Stimulated activated CD8-positive, alpha-beta memory T cell treated with anti-CD3 and anti-CD28 coated beads, Interleukin-12 subunit alpha, Interleukin-12 subunit beta, amount 100 ng/mL, for 1 hour (primary cell): ENCODE data around the gene ZNF729.
"Not testable (repeated sequence)": the region's sequence is repeated elsewhere in the genome, so short reads cannot be mapped to it uniquely, and the experiment has no call there.

Experiments used
- DNase-seq: peaks from one replicate; pipeline ENCODE4 v3.0.0-alpha.2; 2020; ENCODE audit warnings: low read depth

ZNF729 gene

GRCh38 chr19:22286151-22286810, at the start of gene ZNF729:
Gene ZNF729, plus strand, starts transcription at chr19:22286441. Its CDS starts 85 bp downstream, at chr19:22286526.
- DNase-seq = no peak

- DNase-seq = no peak
These were observed 29.4 kb upstream of the ZNF729 start for GRCh38 chr19:22256856-22257255.

DNA sequence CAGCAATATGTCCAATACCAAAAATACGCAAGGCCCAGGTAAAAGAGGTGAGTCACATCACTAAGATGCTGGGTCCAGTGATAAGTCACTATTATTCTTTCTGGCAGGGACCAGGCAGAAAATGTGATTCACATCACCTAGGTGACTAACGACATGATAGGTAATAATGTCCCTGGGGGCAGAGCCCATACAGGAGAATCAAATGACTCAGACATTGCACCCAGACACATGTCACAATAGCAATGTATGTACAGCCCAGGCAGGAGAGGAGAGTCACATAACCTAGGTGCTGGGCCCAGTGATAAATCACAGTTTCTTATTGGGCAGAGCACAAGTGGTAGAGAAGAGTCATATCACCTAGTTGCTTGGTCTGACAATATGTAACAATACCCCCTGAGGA, 28.9 kb upstream of the ZNF729 start:
- no peak for DNase-seq

DNA sequence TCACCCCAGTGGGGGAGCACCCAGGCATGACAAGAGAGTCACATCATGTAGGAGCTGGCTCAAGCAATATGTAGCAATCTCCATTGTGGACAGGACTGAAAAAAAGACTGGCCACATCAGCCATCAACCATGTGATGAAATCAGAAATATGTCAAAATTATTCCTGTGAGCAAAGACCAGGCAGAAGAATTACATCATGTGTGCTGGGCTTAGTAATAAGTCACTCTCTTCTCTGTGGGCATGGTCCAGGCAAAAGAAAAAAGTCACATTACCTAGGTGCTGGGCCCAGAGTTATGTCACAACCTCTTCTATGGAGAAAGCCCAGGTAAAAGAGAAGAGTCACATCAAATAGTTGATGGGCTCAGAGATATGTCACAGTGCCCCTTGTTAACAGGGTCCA, 28.3 kb upstream of the ZNF729 start:
- DNase-seq = no peak

DNA sequence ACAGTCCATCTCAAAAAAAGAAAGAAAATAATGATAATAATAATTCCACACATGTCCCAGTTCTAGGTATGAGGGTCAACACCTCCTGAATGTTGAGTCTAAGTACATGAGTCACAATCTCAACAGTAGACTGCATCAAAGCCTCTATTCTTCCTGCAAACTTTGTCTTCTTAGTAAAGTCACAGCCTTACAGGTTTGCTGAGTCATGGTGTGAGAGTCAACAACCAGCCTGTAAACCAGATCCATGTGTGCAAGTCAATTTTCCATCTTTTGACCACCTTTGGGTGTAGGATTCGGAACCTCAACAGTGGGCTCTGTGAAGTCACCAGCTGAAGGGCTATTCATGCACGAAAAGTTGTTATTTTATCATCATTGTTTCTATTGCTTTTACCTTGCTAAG, 25.7 kb upstream of the ZNF729 start:
- DNase-seq = no peak

- no peak for DNase-seq
These were observed 24.6 kb upstream of the ZNF729 start for GRCh38 chr19:22261596-22261995.

DNA sequence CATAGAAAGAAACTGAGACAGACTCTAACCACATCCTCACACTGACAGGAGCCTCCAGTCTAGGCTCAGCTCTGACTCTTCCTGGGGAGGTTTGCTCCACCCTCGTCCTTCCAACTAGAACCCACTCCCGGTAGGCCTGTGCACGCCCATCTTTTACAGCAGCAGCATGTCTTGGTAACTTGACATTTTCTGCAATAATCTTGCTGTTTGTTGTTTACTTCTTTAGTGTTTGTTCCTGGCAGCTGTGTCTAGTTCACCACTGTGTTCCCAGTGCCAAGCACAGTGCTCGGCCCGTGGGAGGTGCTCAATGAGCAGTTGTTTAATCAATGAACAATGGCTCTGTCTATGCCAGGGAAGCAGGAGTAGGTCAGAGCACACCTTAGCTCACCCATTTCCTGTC, 23.1 kb upstream of the ZNF729 start:
- DNase-seq = no peak

DNA sequence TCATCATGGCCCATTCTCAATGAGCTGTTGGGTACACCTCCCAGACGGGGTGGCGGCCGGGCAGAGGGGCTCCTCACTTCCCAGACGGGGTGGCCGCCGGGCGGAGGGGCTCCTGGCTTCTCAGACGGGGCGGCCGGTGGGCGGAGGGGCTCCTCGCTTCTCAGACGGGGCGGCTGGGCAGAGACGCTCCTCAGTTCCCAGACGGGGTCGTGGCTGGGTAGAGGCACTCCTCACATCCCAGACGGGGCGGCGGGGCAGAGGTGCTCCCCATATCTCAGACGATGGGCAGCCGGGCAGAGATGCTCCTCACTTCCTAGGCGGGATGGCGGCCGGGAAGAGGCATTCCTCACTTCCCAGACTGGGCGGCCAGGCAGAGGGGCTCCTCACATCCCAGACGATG, 35.3 kb downstream of the ZNF729 start:
- not testable (repeated sequence) for DNase-seq

- no peak for DNase-seq
These were observed 40.0 kb downstream of the ZNF729 start for GRCh38 chr19:22326219-22326618.

DNA sequence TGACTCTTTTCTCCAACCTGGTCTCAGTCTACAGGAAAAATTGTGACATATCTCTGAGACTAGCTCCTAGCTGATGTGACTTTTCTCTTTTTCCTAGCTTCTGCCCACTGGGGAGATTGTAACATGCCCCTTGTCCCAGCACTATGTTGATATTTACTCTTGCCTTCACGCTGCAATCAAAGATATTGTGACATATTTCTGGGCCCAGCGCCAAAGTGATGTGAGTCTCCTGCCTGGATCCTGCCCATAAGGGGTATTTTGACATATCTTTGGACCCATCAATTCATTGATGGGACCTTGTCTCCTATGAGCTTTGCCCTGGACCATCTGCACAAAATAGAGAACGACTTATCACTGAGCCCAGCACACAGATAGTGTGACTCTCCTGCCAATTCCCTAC, 41.1 kb downstream of the ZNF729 start:
- DNase-seq = no peak

DNA sequence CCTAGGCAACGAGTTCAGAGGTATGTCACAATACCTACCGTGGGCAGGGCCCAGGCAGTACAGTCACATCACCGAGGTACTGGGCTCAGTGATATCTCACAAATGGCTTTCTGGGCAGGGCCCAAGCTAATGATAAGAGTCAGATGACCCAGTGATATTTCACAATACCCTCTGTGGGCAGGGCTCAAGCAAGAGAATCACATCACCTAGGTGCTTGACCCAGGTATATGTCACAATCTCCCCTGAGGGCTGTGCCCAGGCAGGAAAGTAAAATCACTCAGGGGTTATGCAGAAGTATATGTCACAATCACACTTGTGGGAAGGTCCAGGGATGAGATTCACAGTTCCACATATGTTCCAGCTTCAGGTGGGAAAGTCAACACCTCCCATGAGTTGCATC, 45.3 kb downstream of the ZNF729 start:
- DNase-seq = no peak

DNA sequence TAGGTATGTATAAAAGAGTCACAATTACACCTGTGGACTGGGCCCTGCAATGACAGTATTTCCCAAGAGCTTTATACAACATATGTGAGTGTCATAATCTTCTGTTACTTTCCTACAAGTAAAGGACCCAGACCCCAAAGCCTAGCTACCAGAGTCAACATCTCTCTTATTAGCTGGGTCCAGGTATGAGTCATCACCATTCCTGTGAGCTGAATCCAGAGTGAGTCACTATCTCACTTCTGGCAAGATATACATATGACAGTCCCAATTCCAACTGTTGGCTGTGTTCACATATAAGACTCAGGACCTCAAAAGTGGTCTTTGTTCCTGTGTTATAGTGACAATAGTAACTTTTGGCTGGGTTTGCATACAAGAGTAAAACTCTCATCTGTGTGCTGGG, 46.7 kb downstream of the ZNF729 start:
- DNase-seq = no peak

- no peak for DNase-seq
These were observed 49.5 kb downstream of the ZNF729 start for GRCh38 chr19:22335716-22336115.

- DNase-seq = no peak
These were observed 68.4 kb downstream of the ZNF729 start for GRCh38 chr19:22354665-22355064.
